ENCODE data around the gene SMIM1.

GRCh38 chr1:3744646-3745045 lies 27.9 kb upstream of the SMIM1 start:
- TF ChIP-seq CTCF (IDR thresholded peaks at IDR 0.05): no peak
- no peak for TF ChIP-seq EP300 (IDR thresholded peaks at IDR 0.05)
- no peak for TF ChIP-seq POLR2A (IDR thresholded peaks at IDR 0.05)

All from tibial nerve (tissue), 4 donors.